UCSD-AML1 (cell line): Measurements from ENCODE around the gene COG5.

Source experiments
- DNase-seq: peaks from one replicate; lab custom pipeline; 2025; ENCODE audit not compliant: unreplicated experiment; lab: John Stamatoyannopoulos, UW

Gene COG5

GRCh38 chr7:107464666-107465226 is 99.0 kb downstream of the COG5 start:
- DNase-seq = no peak

- peak; percentile 15 for DNase-seq
Observed at GRCh38 chr7:107463139-107464078, 100.3 kb downstream of the COG5 start.

- DNase-seq = no peak
Observed at GRCh38 chr7:107461938-107462533, 101.7 kb downstream of the COG5 start.

GRCh38 chr7:107453388-107453787 is 110.3 kb downstream of the COG5 start:
- DNase-seq = no peak

DNA sequence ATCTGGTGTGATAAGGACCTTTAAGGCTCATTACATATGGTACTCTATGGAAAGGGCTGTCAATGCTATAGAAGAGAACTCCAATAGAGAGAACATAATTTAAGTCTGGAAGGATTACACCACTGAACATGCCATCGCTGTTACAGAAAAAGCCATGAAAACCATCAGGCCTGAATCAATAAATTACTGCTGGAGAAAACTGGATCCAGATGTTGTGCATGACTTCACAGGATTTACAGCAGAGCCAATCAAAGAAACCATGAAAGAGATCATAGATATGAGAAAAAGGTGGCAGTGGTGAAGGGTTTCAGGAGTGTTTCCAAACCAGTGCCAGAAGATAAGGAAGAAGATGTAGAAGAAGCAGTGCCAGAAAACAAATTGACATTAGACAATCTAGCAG is 112.8 kb downstream of the COG5 start:
- DNase-seq = no peak

GRCh38 chr7:107446988-107447387 is 116.7 kb downstream of the COG5 start:
- no peak for DNase-seq

DNA sequence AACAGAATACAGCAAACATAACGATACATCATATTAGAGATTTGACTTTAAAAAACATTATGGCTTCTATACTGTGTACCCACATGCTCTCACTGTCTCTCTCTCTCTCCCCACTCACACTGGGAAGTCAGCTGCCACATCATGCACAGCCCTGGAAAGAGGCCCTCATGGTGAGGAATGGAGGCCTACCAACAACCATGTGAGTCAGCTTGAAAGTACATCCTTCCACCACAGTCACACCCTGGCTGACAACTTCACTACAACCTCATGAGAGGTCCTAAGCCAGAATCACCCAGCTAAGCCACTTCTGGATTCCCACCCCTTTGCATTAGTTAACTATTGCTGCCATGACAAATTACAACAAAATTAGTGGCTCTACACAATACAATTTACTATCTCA is 117.2 kb downstream of the COG5 start:
- DNase-seq = no peak

- no peak for DNase-seq
Observed at GRCh38 chr7:107442678-107443077, 121.0 kb downstream of the COG5 start.

- no peak for DNase-seq
Observed at GRCh38 chr7:107441581-107442422, 121.9 kb downstream of the COG5 start.

- DNase-seq = no peak
Observed at GRCh38 chr7:107439025-107439424, 124.7 kb downstream of the COG5 start.

GRCh38 chr7:107435749-107436148 is 128.0 kb downstream of the COG5 start:
- no peak for DNase-seq

DNA sequence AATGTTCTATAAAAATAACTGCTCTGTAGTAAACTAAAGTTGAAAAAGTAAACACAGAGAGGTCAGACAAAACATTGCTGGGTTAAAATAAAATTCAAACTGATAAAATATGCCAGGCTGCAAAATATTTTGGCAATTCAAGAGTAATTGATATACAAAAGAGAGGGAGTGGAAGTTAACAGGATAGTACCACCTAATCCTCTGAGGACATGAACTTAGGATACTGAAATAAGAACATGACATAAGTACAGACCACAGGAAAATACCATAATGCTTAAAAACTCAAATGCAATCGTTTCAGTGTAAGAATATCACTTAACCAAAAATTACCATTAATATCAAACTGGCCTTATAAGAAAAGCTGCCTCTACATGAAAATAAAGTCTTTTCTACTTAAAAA is 131.5 kb downstream of the COG5 start:
- no peak for DNase-seq

- DNase-seq = no peak
Observed at GRCh38 chr7:107430057-107430456, 133.7 kb downstream of the COG5 start.

DNA sequence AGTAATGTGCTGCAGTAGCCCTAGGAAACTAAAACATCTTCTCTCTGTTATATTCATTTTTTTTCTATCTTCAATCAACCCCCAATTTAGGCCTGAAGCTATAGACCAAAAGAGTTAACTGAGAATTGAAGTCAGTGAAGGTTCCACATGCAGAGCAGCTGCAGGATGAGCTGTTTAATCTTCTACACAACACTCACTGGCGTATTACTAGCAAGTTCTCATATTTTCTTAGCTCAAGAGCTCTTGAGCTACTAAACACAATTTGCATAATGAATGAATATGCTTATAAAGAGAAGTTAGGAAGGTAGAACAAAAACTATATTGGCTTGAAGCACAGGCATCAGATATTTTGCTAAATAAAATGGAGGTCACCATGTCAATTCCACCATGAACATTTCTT is 135.1 kb downstream of the COG5 start:
- no peak for DNase-seq

GRCh38 chr7:107427462-107427861 is 136.3 kb downstream of the COG5 start:
- no peak for DNase-seq

DNA sequence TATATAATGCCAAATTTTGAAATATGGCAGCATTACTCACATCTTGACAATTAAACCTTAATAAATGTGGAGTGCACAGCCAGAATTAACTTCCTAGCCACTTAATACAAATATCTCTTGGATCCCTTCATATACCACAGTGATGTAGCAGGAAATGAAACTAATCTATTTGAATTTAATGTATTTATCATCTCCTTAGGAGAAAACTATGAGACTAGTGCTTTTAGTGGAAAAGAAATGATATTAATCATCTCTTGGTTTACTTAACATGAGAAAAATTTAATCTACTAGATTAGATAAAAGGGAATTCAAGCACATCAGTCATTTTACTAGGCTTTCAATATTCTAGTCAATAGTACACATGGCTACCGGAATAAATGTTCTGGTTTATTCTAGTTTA is 149.5 kb downstream of the COG5 start:
- DNase-seq = no peak

DNA sequence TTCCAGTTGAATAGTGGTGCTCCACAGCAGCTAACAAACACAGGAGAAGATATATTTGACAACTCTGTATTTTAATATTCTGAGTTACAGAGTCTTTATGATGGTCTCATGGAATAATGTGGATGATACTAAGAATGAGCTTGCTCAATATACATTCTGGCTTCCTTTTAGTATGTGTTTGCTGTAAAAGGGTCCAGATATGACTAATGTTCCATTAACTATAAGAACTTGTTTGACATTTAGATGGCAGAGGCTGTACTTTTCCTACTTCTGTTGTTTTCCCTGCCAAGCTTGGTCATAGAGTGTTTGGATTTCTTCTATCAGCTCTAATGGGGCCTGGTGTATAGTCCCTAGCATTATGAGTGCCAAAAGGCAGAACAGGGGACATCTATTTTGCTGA is 155.4 kb downstream of the COG5 start:
- DNase-seq = no peak

DNA sequence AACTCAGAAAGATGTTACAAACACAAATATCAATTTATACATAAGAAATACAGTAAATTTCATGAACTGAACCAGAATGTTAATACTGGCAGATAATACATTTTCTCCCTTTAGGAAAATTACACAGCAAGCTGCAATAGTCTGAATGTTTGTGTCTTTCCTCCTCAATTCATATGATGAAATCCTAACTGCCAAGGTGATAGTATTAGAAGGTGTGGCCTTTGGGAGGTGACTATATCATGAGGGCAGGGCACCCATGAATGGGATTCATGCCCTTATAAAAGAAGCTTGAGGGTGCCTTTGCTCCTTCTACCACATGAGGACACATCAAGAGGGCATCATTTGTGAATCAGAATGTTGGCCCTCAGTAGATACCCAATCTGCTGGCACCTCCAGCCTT is 158.2 kb downstream of the COG5 start:
- no peak for DNase-seq

- DNase-seq = no peak
Observed at GRCh38 chr7:107404740-107405537, 158.8 kb downstream of the COG5 start.

- DNase-seq = no peak
Observed at GRCh38 chr7:107398161-107398560, 165.6 kb downstream of the COG5 start.
